SK-N-SH treated with all-trans-retinoic acid at 6 μM for 48 hours (cell line): ENCODE data around the gene CNGB1.

Source experiments
- BACH2 ChIP-seq: fragments of 250-450 bp; sonication (Bioruptor Pico); IDR thresholded peaks from 2 replicates; pipeline ENCODE4 v1.9.0; 2021; ENCODE audit warnings: mild to moderate bottlenecking, borderline replicate concordance
- CREB5 ChIP-seq: fragments of 250-450 bp; sonication (Bioruptor Pico); IDR thresholded peaks from 2 replicates; pipeline ENCODE4 v1.5.1; 2020; ENCODE audit warnings: low read depth, mild to moderate bottlenecking, moderate library complexity
- OSR1 ChIP-seq: fragments of 250-450 bp; sonication (Bioruptor Pico); IDR thresholded peaks from 2 replicates; pipeline ENCODE4 v1.8.0; 2022; ENCODE audit warnings: moderate library complexity, mild to moderate bottlenecking, inconsistent platforms
- PATZ1 ChIP-seq: fragments of 250-450 bp; sonication (Bioruptor Pico); IDR thresholded peaks from 2 replicates; pipeline ENCODE4 v1.8.0; 2020; ENCODE audit warnings: mild to moderate bottlenecking, moderate library complexity, borderline replicate concordance
- ZC3H10 ChIP-seq: fragments of 250-450 bp; sonication (Bioruptor Pico); IDR thresholded peaks from 2 replicates; pipeline ENCODE4 v1.5.1; 2021; ENCODE audit warnings: mild to moderate bottlenecking, moderate library complexity
- ZFP3 ChIP-seq: fragments of 250-450 bp; sonication (Bioruptor Pico); IDR thresholded peaks from 2 replicates; pipeline ENCODE4 v1.5.0; 2020; ENCODE audit warnings: mild to moderate bottlenecking, moderate library complexity
- ZNF565 ChIP-seq: fragments of 450-650 bp; formaldehyde crosslinking; conservative IDR thresholded peaks from 2 replicates; pipeline ENCODE4 v1.5.0; 2020; ENCODE audit warnings: low read depth, mild to moderate bottlenecking, moderate library complexity
- ZNF8 ChIP-seq: fragments of 450-650 bp; formaldehyde crosslinking; IDR thresholded peaks from 2 replicates; pipeline ENCODE4 v1.5.0; 2020; ENCODE audit warnings: mild to moderate bottlenecking, moderate library complexity

- TF ChIP-seq ZC3H10 (CRISPR knock-in tag): no peak
- no peak for TF ChIP-seq PATZ1 (CRISPR knock-in tag)
- no peak for TF ChIP-seq BACH2 (CRISPR knock-in tag)
- TF ChIP-seq ZFP3 (CRISPR knock-in tag): no peak
- TF ChIP-seq OSR1 (CRISPR knock-in tag): no peak
- no peak for TF ChIP-seq ZNF565
- no peak; the same call in 1 of the 2 replicates for TF ChIP-seq CREB5 (CRISPR knock-in tag)
- TF ChIP-seq ZNF8: no peak
Observed at GRCh38 chr16:57882792-57883191, 88.1 kb downstream of the CNGB1 start.
